ENCODE measurements around the gene TSPEAR.

TSPEAR gene

DNA sequence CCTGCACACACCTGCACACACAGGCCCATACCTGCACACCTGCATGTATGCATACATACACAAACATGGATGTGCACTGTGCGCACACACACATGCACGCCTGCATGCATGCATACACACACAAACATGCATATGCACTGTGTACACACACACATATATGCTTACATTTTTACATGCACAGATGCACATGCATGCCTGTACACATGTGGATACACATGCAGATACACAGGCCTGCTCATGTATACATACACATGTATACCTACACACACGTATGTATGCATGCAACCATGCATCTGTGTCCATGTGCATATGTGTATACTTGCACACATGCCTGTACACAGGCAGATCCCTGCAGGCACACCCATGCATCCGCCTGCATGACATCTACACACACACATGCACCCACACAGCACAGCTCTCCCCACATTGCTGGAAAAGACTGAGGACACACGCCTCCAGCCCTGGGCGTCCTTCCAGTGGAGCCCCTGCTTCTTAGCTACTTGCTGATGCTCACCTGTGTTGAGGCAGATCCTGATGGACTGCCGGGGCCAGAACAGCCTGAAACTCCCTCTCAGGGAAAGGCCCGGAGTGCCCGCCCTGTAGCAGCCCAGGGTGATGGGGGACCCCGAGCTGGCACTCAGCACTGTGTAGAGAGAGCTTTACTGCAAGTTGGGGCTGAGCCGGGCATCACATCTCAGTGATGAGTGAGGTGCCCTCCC, 200.0 kb downstream of the TSPEAR start:
- in situ Hi-C loops (cut with MboI; ENCODE audit: low sequenced_read_pairs) = loop anchor here (25.0 kb wide), 1 partner anchor 276 kb away; no protein-coding TSS in a partner anchor

GRCh38 chr21:44510508-44511218, 200.7 kb downstream of the TSPEAR start:
- in situ Hi-C loops (cut with MboI; ENCODE audit: low sequenced_read_pairs) = loop anchor here (25.0 kb wide), 1 partner anchor 277 kb away; no protein-coding TSS in a partner anchor

DNA sequence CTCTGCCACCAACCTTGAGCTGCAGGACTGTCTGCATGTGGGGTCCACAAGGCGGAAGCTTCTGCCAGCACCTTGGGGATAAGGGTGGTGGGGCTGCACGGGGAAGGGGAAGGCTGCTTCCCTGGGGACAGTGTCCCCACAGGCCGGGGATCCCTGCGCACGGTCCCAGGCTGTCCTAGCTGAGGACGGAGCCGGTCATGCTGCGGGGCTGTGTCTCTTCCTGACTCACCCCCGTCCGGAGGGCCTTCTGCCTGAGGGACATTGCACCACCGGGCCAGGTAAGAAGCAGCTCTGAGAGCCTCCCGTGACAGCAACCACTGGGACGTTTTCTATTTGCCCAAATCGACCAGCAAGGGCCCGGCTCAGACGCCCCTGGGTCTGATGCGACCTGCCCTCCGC, 201.3 kb downstream of the TSPEAR start:
- in situ Hi-C loops (cut with MboI; ENCODE audit: low sequenced_read_pairs) = loop anchor here (25.0 kb wide), 1 partner anchor 277 kb away; no protein-coding TSS in a partner anchor

- in situ Hi-C loops (cut with MboI; ENCODE audit: low sequenced_read_pairs) = loop anchor here (25.0 kb wide), 1 partner anchor 278 kb away; no protein-coding TSS in a partner anchor
Measured at GRCh38 chr21:44509539-44509938, 201.8 kb downstream of the TSPEAR start.

- in situ Hi-C loops (cut with MboI; ENCODE audit: low sequenced_read_pairs) = loop anchor here (25.0 kb wide), 1 partner anchor 278 kb away; no protein-coding TSS in a partner anchor
Measured at GRCh38 chr21:44508711-44509445, 202.5 kb downstream of the TSPEAR start.

- in situ Hi-C loops (cut with MboI; ENCODE audit: low sequenced_read_pairs) = loop anchor here (25.0 kb wide), 1 partner anchor 279 kb away; no protein-coding TSS in a partner anchor
Measured at GRCh38 chr21:44508426-44508710, 203.0 kb downstream of the TSPEAR start.

GRCh38 chr21:44507673-44508425, 203.5 kb downstream of the TSPEAR start:
- in situ Hi-C loops (cut with MboI; ENCODE audit: low sequenced_read_pairs) = loop anchor here (25.0 kb wide), 1 partner anchor 279 kb away; no protein-coding TSS in a partner anchor

DNA sequence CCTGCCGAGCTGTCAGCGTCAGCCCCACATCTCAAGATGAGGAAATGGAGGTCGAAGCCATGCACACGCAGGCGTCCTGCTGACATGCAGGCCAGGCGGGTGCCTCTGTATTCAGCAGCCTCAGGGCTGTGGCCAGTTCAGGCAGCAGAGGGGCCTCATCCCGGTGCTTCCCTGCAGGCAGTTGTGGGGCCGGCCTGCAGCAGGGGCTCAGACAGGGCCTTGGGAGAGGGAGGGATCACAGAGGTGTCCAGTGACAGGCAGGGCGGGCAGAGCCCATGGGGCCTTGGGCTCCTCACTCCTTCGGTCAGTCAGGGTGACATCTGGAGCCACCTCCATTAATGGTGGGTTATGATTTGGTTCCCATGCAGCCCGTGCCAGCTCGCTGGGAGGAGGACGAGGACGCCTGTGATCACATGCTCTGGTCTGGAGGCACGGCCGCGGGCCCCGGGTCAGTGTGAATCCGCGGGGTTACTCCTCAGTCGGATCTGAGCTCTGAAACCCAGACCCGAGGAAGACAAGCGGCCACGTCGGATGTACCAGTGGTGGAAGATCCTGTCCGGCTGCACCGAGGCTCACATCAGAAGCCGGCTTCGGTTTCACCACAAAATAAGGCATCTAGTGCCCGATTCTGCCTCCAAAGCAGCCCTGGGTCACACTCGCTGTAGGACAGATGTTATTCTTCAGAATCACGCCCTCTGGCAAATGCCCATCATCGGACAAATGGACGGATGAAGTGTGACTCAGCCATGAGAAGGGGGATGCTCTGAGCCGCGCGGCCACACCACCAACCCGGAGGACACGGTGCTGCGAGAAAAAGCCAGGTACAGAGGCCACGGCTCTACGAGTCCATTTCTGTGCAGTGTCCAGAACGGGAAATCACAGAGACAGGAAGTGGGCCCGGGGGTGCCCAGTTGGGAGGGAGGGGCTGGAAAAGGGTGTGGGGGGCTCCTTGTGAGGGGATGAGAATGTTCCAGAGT, 204.8 kb downstream of the TSPEAR start:
- in situ Hi-C loops (cut with MboI; ENCODE audit: low sequenced_read_pairs) = loop anchor here (25.0 kb wide), 1 partner anchor 281 kb away; no protein-coding TSS in a partner anchor

DNA sequence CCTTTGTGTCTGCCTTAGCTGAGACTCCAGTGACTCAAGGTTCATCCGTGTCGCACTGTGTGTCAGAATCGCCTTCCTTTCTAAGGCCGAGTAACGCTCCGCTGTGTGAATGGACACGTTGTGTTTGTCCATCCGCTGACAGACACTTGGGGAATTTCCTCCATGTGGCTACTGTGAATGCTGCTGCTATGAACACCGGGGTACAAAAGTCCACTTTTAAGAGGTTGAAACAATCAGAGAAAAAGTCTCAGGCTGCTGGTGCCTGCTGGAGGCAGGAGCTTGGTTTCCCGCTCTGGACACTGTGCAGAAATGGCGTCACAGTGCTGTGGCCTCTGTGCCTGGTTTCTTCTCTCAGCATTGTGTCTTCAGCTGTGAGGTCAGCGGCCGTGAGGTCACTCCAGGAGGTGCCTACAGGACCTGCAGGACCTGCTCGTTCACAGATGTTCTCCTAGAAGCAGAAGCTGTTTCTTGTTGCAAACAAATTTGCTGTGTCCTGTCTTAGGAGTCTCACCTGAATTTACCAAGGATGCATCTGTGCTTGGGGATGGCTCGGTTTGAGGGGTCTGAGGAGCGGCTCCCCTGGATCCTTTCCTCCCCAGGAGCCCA, 205.6 kb downstream of the TSPEAR start:
- in situ Hi-C loops (cut with MboI; ENCODE audit: low sequenced_read_pairs) = loop anchor here (25.0 kb wide), 1 partner anchor 282 kb away; no protein-coding TSS in a partner anchor

DNA sequence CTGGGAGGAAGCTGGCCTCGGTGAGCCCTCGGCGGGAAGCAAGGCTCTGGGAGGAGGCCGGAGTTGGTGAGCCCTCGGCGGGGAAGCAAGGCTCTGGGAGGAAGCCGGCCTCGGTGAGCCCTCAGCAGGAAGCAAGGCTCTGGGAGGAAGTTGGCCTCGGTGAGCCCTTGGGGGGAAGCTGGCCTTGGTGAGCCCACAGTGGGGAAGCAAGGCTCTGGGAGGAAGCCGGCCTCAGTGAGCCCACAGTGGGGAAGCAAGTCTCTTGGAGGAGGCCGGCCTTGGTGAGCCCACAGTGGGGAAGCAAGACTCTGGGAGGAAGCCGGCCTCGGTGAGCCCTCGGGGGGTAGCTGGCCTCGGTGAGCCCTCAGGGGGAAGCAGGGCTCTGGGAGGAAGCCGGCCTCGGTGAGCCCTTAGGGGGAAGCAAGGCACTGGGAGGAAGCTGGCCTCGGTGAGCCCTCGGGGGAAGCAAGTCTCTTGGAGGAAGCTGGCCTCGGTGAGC, 207.4 kb downstream of the TSPEAR start:
- in situ Hi-C loops (cut with MboI; ENCODE audit: low sequenced_read_pairs) = loop anchor here (25.0 kb wide), 1 partner anchor 283 kb away; no protein-coding TSS in a partner anchor

DNA sequence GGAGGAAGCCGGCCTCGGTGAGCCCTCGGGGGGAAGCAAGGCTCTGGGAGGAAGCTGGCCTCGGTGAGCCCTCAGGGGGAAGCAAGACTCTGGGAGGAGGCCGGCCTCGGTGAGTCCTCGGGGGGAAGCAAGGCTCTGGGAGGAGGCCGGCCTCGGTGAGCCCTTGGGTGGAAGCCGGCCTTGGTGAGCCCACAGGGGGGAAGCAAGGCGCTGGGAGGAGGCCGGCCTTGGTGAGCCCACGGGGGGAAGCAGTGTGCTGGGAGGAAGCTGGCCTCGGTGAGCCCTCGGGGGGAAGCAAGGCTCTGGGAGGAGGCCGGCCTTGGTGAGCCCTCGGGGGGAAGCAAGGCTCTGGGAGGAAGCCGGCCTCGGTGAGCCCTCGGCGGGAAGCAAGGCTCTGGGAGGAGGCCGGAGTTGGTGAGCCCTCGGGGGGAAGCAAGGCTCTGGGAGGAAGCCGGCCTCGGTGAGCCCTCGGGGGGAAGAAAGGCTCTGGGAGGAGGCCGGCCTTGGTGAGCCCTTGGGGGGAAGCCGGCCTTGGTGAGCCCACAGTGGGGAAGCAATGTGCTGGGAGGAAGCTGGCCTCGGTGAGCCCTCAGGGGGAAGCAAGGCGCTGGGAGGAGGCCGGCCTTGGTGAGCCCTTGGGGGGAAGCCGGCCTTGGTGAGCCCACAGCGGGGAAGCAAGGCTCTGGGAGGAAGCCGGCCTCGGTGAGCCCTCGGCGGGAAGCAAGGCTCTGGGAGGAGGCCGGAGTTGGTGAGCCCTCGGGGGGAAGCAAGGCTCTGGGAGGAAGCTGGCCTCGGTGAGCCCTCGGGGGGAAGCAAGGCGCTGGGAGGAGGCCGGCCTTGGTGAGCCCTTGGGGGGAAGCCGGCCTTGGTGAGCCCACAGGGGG, 208.1 kb downstream of the TSPEAR start:
- in situ Hi-C loops (cut with MboI; ENCODE audit: low sequenced_read_pairs) = loop anchor here (25.0 kb wide), 1 partner anchor 284 kb away; no protein-coding TSS in a partner anchor

DNA sequence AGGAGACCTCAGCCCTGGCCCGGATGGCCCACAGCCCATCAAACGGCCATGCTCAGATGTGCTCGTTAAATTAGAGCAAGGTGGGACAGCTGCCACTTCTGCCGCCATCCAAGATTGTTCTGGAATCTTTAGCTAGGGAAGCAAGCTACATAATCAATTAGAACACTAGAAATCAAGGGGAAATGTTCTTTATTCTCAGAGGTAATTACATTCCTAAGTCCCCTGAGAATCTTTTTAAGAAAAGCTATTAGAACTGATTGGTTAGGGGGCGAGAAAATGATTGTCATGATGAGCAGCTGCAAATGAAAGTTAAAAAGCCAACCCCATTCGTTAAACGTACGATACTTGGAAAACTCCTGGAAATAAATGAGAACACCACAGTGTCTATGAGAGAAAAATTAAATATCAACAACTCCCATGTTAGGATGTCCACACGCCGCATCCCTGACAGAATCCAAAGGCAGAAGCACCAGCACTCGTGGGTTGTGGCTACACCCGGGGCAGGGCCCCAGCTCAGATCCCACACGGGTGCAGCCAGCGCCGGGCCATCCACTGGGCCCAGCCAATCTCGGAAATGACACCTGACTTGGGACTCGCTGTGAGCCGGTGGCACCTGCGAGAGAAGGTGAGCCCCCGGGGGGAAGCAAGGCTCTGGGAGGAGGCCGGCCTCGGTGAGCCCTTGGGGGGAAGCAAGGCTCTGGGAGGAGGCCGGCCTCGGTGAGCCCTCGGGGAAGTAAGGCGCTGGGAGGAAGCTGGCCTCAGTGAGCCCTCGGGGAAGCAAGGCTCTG, 209.0 kb downstream of the TSPEAR start:
- in situ Hi-C loops (cut with MboI; ENCODE audit: low sequenced_read_pairs) = loop anchor here (25.0 kb wide), 1 partner anchor 285 kb away; no protein-coding TSS in a partner anchor

DNA sequence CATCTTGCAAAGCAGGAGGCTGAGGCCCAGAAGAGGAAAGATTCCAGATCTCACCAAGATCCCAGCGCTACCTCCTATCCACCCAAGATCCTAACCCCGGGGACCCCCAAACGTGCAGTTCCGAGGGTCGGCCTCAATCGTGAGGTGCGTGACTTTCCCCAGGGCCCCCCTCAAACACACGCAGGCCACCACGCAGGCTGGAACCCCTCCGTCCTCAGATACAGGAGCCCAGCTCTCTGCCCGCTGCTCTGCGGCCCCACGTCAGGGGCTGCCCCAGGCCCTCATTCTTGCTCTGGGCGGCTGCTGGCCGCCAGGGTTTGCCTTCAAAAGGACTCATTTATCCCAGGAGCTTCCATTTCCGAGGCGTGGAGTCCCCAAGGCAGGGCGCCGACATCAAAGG, 211.3 kb downstream of the TSPEAR start:
- in situ Hi-C loops (cut with MboI; ENCODE audit: low sequenced_read_pairs) = loop anchor here (25.0 kb wide), 1 partner anchor 287 kb away; no protein-coding TSS in a partner anchor

GRCh38 chr21:44499631-44500030, 211.7 kb downstream of the TSPEAR start:
- in situ Hi-C loops (cut with MboI; ENCODE audit: low sequenced_read_pairs) = loop anchor here (25.0 kb wide), 1 partner anchor 288 kb away; no protein-coding TSS in a partner anchor

DNA sequence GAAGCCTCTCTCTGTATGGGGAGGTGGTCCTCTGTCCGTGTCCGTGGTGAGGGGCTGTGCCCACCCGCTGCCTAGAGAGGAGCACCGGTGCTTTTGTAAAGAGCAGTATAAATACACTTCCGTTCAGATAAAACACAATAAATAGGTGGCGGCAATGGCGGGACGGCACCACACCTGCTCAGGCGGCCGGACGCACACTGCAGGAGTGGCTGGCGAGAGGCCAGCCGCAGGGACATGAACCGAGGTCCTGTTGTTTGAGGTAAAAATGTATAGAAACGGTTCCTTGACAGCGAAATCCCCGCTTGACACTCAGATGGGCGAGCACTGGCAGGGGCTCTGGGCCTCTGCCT, 212.2 kb downstream of the TSPEAR start:
- in situ Hi-C loops (cut with MboI; ENCODE audit: low sequenced_read_pairs) = no loop called here

GRCh38 chr21:44498280-44499210, 212.8 kb downstream of the TSPEAR start:
- in situ Hi-C loops (cut with MboI; ENCODE audit: low sequenced_read_pairs) = no loop called here
